ENCODE data around the gene ERI3. TPM values are rescaled to one million over a fixed set of nuclear protein-coding genes. Genes with fewer than 3 reads are reported as not detected.

The ERI3 gene
- total and polyA plus RNA-seq, 9 of the 15 experiments (the other 6 are each of a cell fraction or from before 2014, with no cell fraction given) = 47.8 to 93.4 (median 67.2) TPM

DNA sequence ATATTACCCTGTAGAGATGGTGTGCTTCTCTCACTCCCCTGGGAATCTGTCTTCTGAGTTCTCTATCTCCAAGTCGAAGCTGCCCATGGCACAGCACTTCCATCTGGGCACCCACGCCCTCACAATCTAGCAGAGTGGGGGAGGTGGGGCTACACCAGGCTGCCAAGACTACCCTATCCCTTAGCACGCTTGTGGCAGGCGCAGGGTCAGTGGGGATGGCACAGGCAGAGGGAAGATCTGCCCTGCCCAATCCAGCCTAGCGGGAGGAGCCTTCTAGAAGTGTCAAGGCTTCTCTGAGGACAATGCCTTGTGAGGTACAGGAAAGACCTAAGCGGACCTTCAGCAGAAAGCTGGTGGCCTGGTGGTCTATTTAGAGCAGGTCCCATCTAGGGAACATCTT, 92.6 kb downstream of the ERI3 start:
- H3K27me3 ChIP-seq (ENCODE audit: control insufficient read depth in 2 of 2, insufficient read depth in 2 of 2, low read length in 2 of 2) = no peaks in the 10 kb centered on the region
- no peak overlapping the region for H2AFZ ChIP-seq (ENCODE audit: low read depth, low read length)
- TF ChIP-seq GATA2 (CRISPR knock-in tag; IDR thresholded peaks at IDR 0.05) (no peak), YBX1 (IDR thresholded peaks at IDR 0.05) (no peak), OTX1 (CRISPR knock-in tag; IDR thresholded peaks at IDR 0.05) (no peak), ZNF695 (CRISPR knock-in tag; IDR thresholded peaks at IDR 0.05) (no peak), ETS2 (tag; IDR thresholded peaks at IDR 0.05; ENCODE audit: borderline replicate concordance, poor library complexity, severe bottlenecking) (no peak), ILF3 (IDR thresholded peaks at IDR 0.05; ENCODE audit: borderline replicate concordance) (no peak)
- no peaks in the 10 kb centered on the region for H3K9me3 ChIP-seq (replicated peaks; ENCODE audit: control insufficient read depth, insufficient read depth, low read depth, low read length)
- DNase-seq (ENCODE audit: extremely low read depth in 1 of 4, low spot score in 3 of 4) (no peak), FAIRE-seq (no peak), ATAC-seq (no peak)
- no peak overlapping the region for H3K4me3 ChIP-seq
- no peaks in the 10 kb centered on the region; the same call in 1 of the 2 replicates for H4K20me1 ChIP-seq (replicated peaks; ENCODE audit: control insufficient read depth, insufficient read depth, low read length)
- in situ Hi-C loops (cut with MboI) = no loop called here
- no peak overlapping the region for H3K27ac ChIP-seq (ENCODE audit: extremely low read depth, low read depth, low read length)
- WGBS (ENCODE audit: insufficient coverage, low coverage, missing lambda C conversion rate) = 90% methylated on average over 6 of the region's 6 CpGs
- H3K4me1 ChIP-seq (replicated peaks in 1 of 2; ENCODE audit: control insufficient read depth in 2 of 2, insufficient read depth in 2 of 2, low read length in 2 of 2) = peaks cover 0 to 12% of the 10 kb centered on the region in 2 experiments; a peak in 3 of 5 replicates
- no peaks in the 10 kb centered on the region for H3K79me2 ChIP-seq (ENCODE audit: control insufficient read depth, insufficient read depth, low read length)
- intact Hi-C loops (cut with micrococcal nuclease) = no loop called here
- H3K9me1 ChIP-seq (ENCODE audit: control insufficient read depth, insufficient read depth, low read length) = peaks cover under 1% of the 10 kb centered on the region
- peaks cover 3% of the 10 kb centered on the region; the same call in 1 of the 3 replicates for H3K36me3 ChIP-seq (ENCODE audit: control insufficient read depth, insufficient read depth, low read length)
- ChIA-PET POLR2A (interaction anchor here (1.0 to 1.6 kb wide), 3 partner anchors 12 to 26 kb away, joined by 3 to 5 read pairs (median 5); no protein-coding TSS in a partner anchor), CTCF (ENCODE audit: low intra/inter-chr PET ratio) (no interaction called here)
- BruUV-seq (replicated peaks) = no TSS peak
- H3K9ac ChIP-seq (ENCODE audit: insufficient read depth in 1 of 2, low read depth in 2 of 2, low read length in 2 of 2) = no peak overlapping the region
- H3K4me2 ChIP-seq (ENCODE audit: insufficient read depth, low read length) = no peak overlapping the region

DNA sequence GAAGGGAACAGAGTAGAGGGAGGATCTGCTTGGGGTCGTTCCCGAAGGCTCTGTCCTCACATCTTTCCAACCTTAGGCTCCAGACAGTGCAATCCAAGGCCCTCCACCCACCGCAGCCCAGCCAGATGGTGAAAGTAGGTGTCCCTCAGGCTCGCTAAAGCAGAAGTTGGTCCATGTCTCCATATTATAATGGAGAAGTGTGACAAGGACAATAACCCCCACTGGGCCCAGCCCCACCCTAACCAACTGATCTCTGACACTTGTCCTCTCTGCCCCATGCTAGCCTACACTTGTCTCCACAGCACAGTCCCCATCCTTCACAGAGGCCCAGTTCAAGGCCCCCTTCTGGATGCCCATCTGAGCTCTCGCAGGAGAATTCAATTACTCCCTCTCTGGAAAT, 93.1 kb downstream of the ERI3 start:
- Histone ChIP-seq H3K9me3 (replicated peaks; ENCODE audit: control insufficient read depth, insufficient read depth, low read depth, low read length) (no peaks in the 10 kb centered on the region), H3K27me3 (ENCODE audit: control insufficient read depth in 2 of 2, insufficient read depth in 2 of 2, low read length in 2 of 2) (no peaks in the 10 kb centered on the region), H3K9ac (ENCODE audit: insufficient read depth in 1 of 2, low read depth in 2 of 2, low read length in 2 of 2) (no peak overlapping the region; a peak in 1 of 4 replicates), H3K36me3 (ENCODE audit: control insufficient read depth, insufficient read depth, low read length) (peaks cover 3% of the 10 kb centered on the region; the same call in 1 of the 3 replicates), H4K20me1 (replicated peaks; ENCODE audit: control insufficient read depth, insufficient read depth, low read length) (no peaks in the 10 kb centered on the region; the same call in 1 of the 2 replicates), H3K9me1 (ENCODE audit: control insufficient read depth, insufficient read depth, low read length) (no peaks in the 10 kb centered on the region), H3K27ac (ENCODE audit: extremely low read depth, low read depth, low read length) (no peak overlapping the region), H3K4me1 (replicated peaks in 1 of 2; ENCODE audit: control insufficient read depth in 2 of 2, insufficient read depth in 2 of 2, low read length in 2 of 2) (peaks cover 0 to 10% of the 10 kb centered on the region in 2 experiments; a peak in 3 of 5 replicates), H2AFZ (ENCODE audit: low read depth, low read length) (no peak overlapping the region), H3K4me3 (no peak overlapping the region), H3K4me2 (ENCODE audit: insufficient read depth, low read length) (no peak overlapping the region), H3K79me2 (ENCODE audit: control insufficient read depth, insufficient read depth, low read length) (no peaks in the 10 kb centered on the region)
- ATAC-seq = peak; percentile 37; the same call in 2 of the 3 replicates
- DNase-seq (ENCODE audit: extremely low read depth in 1 of 4, low spot score in 3 of 4) = no peak
- BruUV-seq (replicated peaks) = no TSS peak
- intact Hi-C loops (cut with micrococcal nuclease) (no loop called here), in situ Hi-C loops (cut with MboI) (no loop called here)
- FAIRE-seq = no peak
- ChIA-PET POLR2A (interaction anchor here (0.6 to 1.3 kb wide), 5 partner anchors 10 to 60 kb away, joined by 3 to 5 read pairs (median 3); no protein-coding TSS in a partner anchor), CTCF (ENCODE audit: low intra/inter-chr PET ratio) (no interaction called here)
- 78% methylated on average over 5 of the region's 5 CpGs for WGBS (ENCODE audit: insufficient coverage, low coverage, missing lambda C conversion rate)
- TF ChIP-seq NELFE (IDR thresholded peaks at IDR 0.05; ENCODE audit: insufficient read depth, insufficient read length) = no peak
- no peak for TF ChIP-seq KDM5B (IDR thresholded peaks at IDR 0.05; ENCODE audit: insufficient replicate concordance, low read depth, low read length)
- TF ChIP-seq GTF2B (IDR thresholded peaks at IDR 0.05; ENCODE audit: extremely low read depth, insufficient read length) = no peak
- TF ChIP-seq ZNF143 (CRISPR knock-in tag; IDR thresholded peaks at IDR 0.05) = no peak
- TF ChIP-seq CEBPG (CRISPR knock-in tag; IDR thresholded peaks at IDR 0.05) = no peak
- no peak for TF ChIP-seq CEBPG (tag; conservative IDR thresholded peaks at IDR 0.05 in 1 of 2, IDR thresholded peaks at IDR 0.05 in 1 of 2)
- no peak for TF ChIP-seq HDAC3 (IDR thresholded peaks at IDR 0.05; ENCODE audit: borderline replicate concordance, partially characterized antibody)
- no peak for TF ChIP-seq CXXC5 (CRISPR knock-in tag; IDR thresholded peaks at IDR 0.05)
- no peak for TF ChIP-seq SIN3B (IDR thresholded peaks at IDR 0.05; ENCODE audit: low read depth)
- TF ChIP-seq SP2 (IDR thresholded peaks at IDR 0.05; ENCODE audit: extremely low read depth, low read depth, low read length, poor library complexity, severe bottlenecking) = no peak
- no peak for TF ChIP-seq ZKSCAN3 (CRISPR knock-in tag; IDR thresholded peaks at IDR 0.05)
